ENCODE measurements around the gene NTSR1. TPM values are rescaled to one million over a fixed set of nuclear protein-coding genes. Genes with fewer than 3 reads are reported as not detected.
A peak's percentile ranks its signal among the peaks of the same experiment; 100 is the strongest.

The NTSR1 gene
- total and polyA plus RNA-seq, 2 of the 13 experiments (the other 11 are each of a cell fraction or from before 2014, with no cell fraction given) = 0.09 to 0.12 TPM

DNA sequence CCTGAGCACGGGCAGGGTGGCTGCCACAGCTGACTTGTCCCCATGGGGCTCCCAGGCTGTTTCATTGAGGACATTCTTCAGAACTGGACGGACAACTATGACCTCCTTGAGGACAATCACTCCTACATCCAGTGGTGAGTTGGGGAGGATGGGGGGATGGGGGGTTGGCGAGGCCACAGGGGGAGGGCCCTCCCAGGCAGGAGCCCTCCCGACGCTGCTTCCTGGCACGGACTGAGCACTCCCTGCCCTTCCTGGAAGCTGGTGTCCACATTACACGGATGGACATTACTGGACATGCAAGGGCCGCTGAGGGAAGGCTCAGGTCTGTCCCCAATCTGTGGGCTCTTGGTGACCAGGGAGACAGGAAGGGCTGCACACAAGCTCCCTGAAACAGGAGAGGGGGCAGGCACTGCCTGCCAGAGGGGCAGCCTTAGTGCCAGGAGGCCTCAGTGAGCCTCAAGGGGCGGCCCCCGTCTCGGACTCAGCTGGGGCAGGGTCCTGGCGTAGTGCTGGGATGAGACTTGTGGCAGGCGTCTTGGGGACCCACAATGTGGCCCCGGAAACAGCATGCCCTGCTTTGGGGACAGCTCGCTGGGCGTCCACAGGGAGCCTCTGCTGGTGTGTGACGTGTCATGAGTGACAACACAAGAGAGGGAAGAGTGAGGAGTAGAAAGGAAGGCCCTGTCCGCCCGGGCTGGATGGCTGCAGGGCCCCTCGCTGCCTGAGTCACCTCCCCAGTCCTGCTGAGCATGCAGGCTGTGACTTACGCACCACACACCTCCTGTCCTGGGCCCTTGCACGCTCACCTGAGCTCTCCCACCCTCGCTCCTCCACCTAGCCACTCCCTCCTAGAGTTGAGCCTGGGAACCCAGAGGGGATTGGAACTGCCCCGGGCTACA, 101.1 kb downstream of the NTSR1 start (continued):
- TF ChIP-seq KDM5B (CRISPR knock-in tag; IDR thresholded peaks at IDR 0.05; ENCODE audit: borderline replicate concordance) = 0 out of 2 replicates have a peak, but pooled peaks have one; percentile 16
- no peak for TF ChIP-seq KAT7 (CRISPR knock-in tag; IDR thresholded peaks at IDR 0.05; ENCODE audit: borderline replicate concordance)
- no peak for TF ChIP-seq ZNF17 (CRISPR knock-in tag; IDR thresholded peaks at IDR 0.05)
- TF ChIP-seq ZFP41 (CRISPR knock-in tag; IDR thresholded peaks at IDR 0.05; ENCODE audit: borderline replicate concordance) = no peak
- TF ChIP-seq SPEN (CRISPR knock-in tag; IDR thresholded peaks at IDR 0.05; ENCODE audit: low read depth) = no peak
- 0 out of 2 replicates have a peak, but pooled peaks have one; percentile 29 for TF ChIP-seq HIVEP1 (CRISPR knock-in tag; IDR thresholded peaks at IDR 0.05)
- TF ChIP-seq HMGXB4 (CRISPR knock-in tag; IDR thresholded peaks at IDR 0.05; ENCODE audit: borderline replicate concordance in 1 of 2, low read depth in 1 of 2) = no peak
- no peak for TF ChIP-seq KAT8 (CRISPR knock-in tag; IDR thresholded peaks at IDR 0.05)
- TF ChIP-seq POLR2A (IDR thresholded peaks at IDR 0.05; ENCODE audit: insufficient read depth in 1 of 2, low read depth in 2 of 2, low read length in 2 of 2) = peak in 1 of 2 experiments; percentile 1; a peak in 1 of 4 replicates
- TF ChIP-seq RXRB (CRISPR knock-in tag; IDR thresholded peaks at IDR 0.05; ENCODE audit: borderline replicate concordance) = no peak
- TF ChIP-seq ARID2 (CRISPR knock-in tag; IDR thresholded peaks at IDR 0.05; ENCODE audit: borderline replicate concordance) = no peak
- no peak for TF ChIP-seq MXD4 (CRISPR knock-in tag; IDR thresholded peaks at IDR 0.05)
- TF ChIP-seq ZNF713 (CRISPR knock-in tag; IDR thresholded peaks at IDR 0.05) = no peak
- TF ChIP-seq GABPB1 (CRISPR knock-in tag; IDR thresholded peaks at IDR 0.05) = no peak
- no peak for TF ChIP-seq ZNF891 (CRISPR knock-in tag; IDR thresholded peaks at IDR 0.05)
- TF ChIP-seq FLYWCH1 (CRISPR knock-in tag; IDR thresholded peaks at IDR 0.05) = no peak
- TF ChIP-seq ZNF550 (CRISPR knock-in tag; IDR thresholded peaks at IDR 0.05; ENCODE audit: borderline replicate concordance) = no peak
- TF ChIP-seq ZMYM3 (CRISPR knock-in tag; IDR thresholded peaks at IDR 0.05) = no peak
- TF ChIP-seq IKZF5 (CRISPR knock-in tag; IDR thresholded peaks at IDR 0.05) = no peak
- TF ChIP-seq NBN (conservative IDR thresholded peaks at IDR 0.05) = no peak
- TF ChIP-seq MLLT10 (CRISPR knock-in tag; IDR thresholded peaks at IDR 0.05) = no peak
- TF ChIP-seq REXO4 (CRISPR knock-in tag; IDR thresholded peaks at IDR 0.05; ENCODE audit: borderline replicate concordance) = 0 out of 2 replicates have a peak, but pooled peaks have one; percentile 21
- no peak for TF ChIP-seq FOXC1 (CRISPR knock-in tag; IDR thresholded peaks at IDR 0.05; ENCODE audit: borderline replicate concordance)
- TF ChIP-seq MEIS2 (CRISPR knock-in tag; IDR thresholded peaks at IDR 0.05) = no peak
- TF ChIP-seq SMARCE1 (IDR thresholded peaks at IDR 0.05; ENCODE audit: borderline replicate concordance) = no peak
- TF ChIP-seq, protein P1, sequence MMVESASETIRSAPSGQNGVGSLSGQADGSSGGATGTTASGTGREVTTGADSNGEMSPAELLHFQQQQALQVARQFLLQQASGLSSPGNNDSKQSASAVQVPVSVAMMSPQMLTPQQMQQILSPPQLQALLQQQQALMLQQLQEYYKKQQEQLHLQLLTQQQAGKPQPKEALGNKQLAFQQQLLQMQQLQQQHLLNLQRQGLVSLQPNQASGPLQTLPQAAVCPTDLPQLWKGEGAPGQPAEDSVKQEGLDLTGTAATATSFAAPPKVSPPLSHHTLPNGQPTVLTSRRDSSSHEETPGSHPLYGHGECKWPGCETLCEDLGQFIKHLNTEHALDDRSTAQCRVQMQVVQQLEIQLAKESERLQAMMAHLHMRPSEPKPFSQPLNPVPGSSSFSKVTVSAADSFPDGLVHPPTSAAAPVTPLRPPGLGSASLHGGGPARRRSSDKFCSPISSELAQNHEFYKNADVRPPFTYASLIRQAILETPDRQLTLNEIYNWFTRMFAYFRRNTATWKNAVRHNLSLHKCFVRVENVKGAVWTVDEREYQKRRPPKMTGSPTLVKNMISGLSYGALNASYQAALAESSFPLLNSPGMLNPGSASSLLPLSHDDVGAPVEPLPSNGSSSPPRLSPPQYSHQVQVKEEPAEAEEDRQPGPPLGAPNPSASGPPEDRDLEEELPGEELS (CRISPR knock-in tag; IDR thresholded peaks at IDR 0.05) = no peak
- no peak for TF ChIP-seq ZNF468 (CRISPR knock-in tag; IDR thresholded peaks at IDR 0.05)
